CD4-positive, alpha-beta T cell (primary cell): ENCODE measurements around the gene IBTK. TPM values are rescaled to one million over a fixed set of nuclear protein-coding genes. Genes with fewer than 3 reads are reported as not detected.

Experiments
- ATAC-seq: fragments of 200-7000 bp; cut with Tn5 transposase; one replicate; pipeline ENCODE4 v1.10.0; 2022; ENCODE audit warnings: mild to moderate bottlenecking; ENCODE audit not compliant: poor library complexity
- CTCF ChIA-PET: fragments of 350-600 bp; sonication (Branson Sonifier 250); formaldehyde crosslinking; loops from one replicate; lab custom pipeline; 2021; ENCODE audit warnings: antibody characterized with exemption, inconsistent platforms; lab: Charles Lee
- POLR2A ChIA-PET: fragments of 350-600 bp; sonication (Branson Sonifier 250); formaldehyde crosslinking; loops from one replicate; lab custom pipeline; 2021; ENCODE audit warnings: antibody characterized with exemption, inconsistent platforms; lab: Charles Lee
- DNase-seq, 14 experiments: peaks; one replicate each; pipeline ENCODE4 v3.0.0-alpha.2; 2013 to 2020; ENCODE audit warnings: mixed read lengths in 2 of 14
- H3K27ac ChIP-seq, 2 donors: one replicate each; pipeline versions ENCODE4 v1.5.1 to v1.7.0; 2013; ENCODE audit warnings: low read length in 2 of 2, low read depth in 1 of 2, mild to moderate bottlenecking in 1 of 2
- H3K27me3 ChIP-seq, 2 experiments: 1 replicate in 1 of 2; 2 replicates in 1 of 2; pipeline versions ENCODE4 v1.6.1 to v1.7.0; 2013; ENCODE audit warnings: low read length in 2 of 2, control low read depth in 1 of 2, mild to moderate bottlenecking in 1 of 2, moderate library complexity in 1 of 2; ENCODE audit not compliant: insufficient read depth in 2 of 2, control insufficient read depth in 1 of 2
- H3K36me3 ChIP-seq: one replicate; pipeline ENCODE4 v1.6.1; 2013; ENCODE audit warnings: low read length, control low read depth; ENCODE audit not compliant: insufficient read depth
- H3K4me1 ChIP-seq: one replicate; pipeline ENCODE4 v1.6.1; 2013; ENCODE audit warnings: low read length, control low read depth; ENCODE audit not compliant: insufficient read depth
- H3K4me3 ChIP-seq: one replicate; pipeline ENCODE4 v1.5.1; 2013; ENCODE audit warnings: mild to moderate bottlenecking, low read length, moderate library complexity
- H3K9me3 ChIP-seq, 2 experiments: 1 replicate in 1 of 2; 2 replicates in 1 of 2; pipeline versions ENCODE4 v1.6.1 to v1.7.0; 2013; ENCODE audit warnings: low read length in 2 of 2, mild to moderate bottlenecking in 2 of 2, control low read depth in 1 of 2, moderate library complexity in 1 of 2; ENCODE audit not compliant: control insufficient read depth in 1 of 2, insufficient read depth in 1 of 2
- H3K27ac Mint-ChIP-seq: one replicate; pipeline ENCODE4 v1.8.0; 2020; ENCODE audit warnings: mixed read lengths
- H3K27me3 Mint-ChIP-seq: one replicate; pipeline ENCODE4 v1.8.0; 2021; ENCODE audit warnings: mixed read lengths
- H3K36me3 Mint-ChIP-seq: one replicate; pipeline ENCODE4 v1.8.0; 2021; ENCODE audit warnings: low read depth, mixed read lengths
- H3K4me1 Mint-ChIP-seq: one replicate; pipeline ENCODE4 v1.8.0; 2021; ENCODE audit warnings: low read depth, mixed read lengths
- H3K4me3 Mint-ChIP-seq: one replicate; pipeline ENCODE4 v1.8.0; 2020; ENCODE audit warnings: mild to moderate bottlenecking, mixed read lengths
- H3K9me3 Mint-ChIP-seq: one replicate; pipeline ENCODE4 v1.8.0; 2020; ENCODE audit warnings: mixed read lengths
- intact Hi-C, 2 experiments: fragments of 100-400 bp; cut with DNase I in 1 of 2; cut with micrococcal nuclease in 1 of 2; formaldehyde crosslinking; loops; one replicate each; pipeline versions ENCODE4 v1.15.1 to v1.9.0; 2023 to 2025; cut with DNase I, micrococcal nuclease
- total RNA-seq, 174 experiments: library from RNA in 2 of 174; stranded (reverse) in 2 of 174; gene quantifications; one replicate each; pipeline ENCODE4 v1.2.3 and lab custom pipeline; 2021 to 2026
- TF ChIP-seq, protein P1 (sequence below): fragments of 200-600 bp; IDR thresholded peaks from one replicate; pipeline ENCODE4 v1.8.0; 2022; ENCODE audit warnings: antibody characterized with exemption, mild to moderate bottlenecking

The IBTK gene
- total RNA-seq, 2 experiments from 2014 or later, result 11.0 to 11.2 TPM

DNA sequence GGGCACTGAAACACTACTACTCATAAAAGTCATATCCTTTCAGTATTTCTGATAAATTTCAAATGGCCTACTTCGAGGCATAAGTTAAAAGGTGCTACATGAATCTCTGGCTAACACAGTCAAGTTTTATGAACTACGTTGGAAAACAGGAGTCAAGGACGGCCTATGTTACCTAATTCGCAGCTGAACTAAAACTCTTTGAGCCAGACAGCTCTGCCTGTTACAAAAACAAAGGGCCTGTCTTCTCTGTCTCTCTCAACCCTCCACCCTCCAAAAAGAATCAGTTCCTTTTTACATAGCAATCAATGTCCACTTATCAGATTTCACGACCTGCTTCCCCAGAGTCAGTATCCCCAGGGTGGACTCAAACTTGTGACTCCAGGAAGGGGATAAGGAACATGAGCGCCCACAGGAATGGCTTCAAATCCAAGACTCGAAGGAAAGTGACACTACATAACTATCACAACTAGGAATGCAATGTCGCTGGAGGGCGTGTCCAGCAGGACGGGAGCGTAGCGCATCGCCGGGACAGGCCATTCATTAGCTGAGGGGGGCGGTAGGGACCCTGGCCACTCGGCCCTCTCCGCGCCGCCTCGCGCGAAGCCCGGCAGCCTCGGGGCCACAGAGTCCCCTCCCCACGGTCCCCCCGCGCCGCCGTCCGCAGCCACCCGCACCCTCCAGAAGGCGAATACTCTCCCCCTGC lies 591 bp downstream of the IBTK start:
- Histone ChIP-seq H3K9me3 (no peaks in the 10 kb centered on the region), H3K4me1 (peaks cover 24% of the 10 kb centered on the region), H3K4me3 (peak overlapping the region; percentile 67), H3K27ac (peak overlapping the region; percentile 59 to 73), H3K27me3 (no peaks in the 10 kb centered on the region), H3K36me3 (no peaks in the 10 kb centered on the region)
- peak; percentile 33 for ATAC-seq
- H3K4me1 Mint-ChIP-seq, result peaks cover 59% of the 10 kb centered on the region
- TF ChIP-seq, protein P1, sequence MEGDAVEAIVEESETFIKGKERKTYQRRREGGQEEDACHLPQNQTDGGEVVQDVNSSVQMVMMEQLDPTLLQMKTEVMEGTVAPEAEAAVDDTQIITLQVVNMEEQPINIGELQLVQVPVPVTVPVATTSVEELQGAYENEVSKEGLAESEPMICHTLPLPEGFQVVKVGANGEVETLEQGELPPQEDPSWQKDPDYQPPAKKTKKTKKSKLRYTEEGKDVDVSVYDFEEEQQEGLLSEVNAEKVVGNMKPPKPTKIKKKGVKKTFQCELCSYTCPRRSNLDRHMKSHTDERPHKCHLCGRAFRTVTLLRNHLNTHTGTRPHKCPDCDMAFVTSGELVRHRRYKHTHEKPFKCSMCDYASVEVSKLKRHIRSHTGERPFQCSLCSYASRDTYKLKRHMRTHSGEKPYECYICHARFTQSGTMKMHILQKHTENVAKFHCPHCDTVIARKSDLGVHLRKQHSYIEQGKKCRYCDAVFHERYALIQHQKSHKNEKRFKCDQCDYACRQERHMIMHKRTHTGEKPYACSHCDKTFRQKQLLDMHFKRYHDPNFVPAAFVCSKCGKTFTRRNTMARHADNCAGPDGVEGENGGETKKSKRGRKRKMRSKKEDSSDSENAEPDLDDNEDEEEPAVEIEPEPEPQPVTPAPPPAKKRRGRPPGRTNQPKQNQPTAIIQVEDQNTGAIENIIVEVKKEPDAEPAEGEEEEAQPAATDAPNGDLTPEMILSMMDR, result no peak
- ChIA-PET CTCF (interaction anchor here (2.8 kb wide), 1 partner anchor 821 kb away, joined by 9 read pairs; the partner anchor contains the start of gene DOP1A), POLR2A (interaction anchor here (0.7 to 1.7 kb wide), 3 partner anchors 8 to 821 kb away, joined by 4 to 6 read pairs (median 5); partner anchors contain the start of gene DOP1A)
- H3K27me3 Mint-ChIP-seq, result no peaks in the 10 kb centered on the region
- intact Hi-C loops, result loop anchor here (2.0 to 10.0 kb wide), 5 partner anchors 492 to 1980 kb away; partner anchors contain the start of genes CEP162 (in 1 of the 2), CYB5R4 (in 1 of the 2), DOP1A (in 1 of the 2) and PGM3 (in 1 of the 2)
- H3K27ac Mint-ChIP-seq, result peak overlapping the region; percentile 98
- H3K4me3 Mint-ChIP-seq, result peak overlapping the region; percentile 96
- no peaks in the 10 kb centered on the region for H3K9me3 Mint-ChIP-seq
- peaks cover 37% of the 10 kb centered on the region for H3K36me3 Mint-ChIP-seq
- peak in 1 of 14 experiments; percentile 13 for DNase-seq

DNA sequence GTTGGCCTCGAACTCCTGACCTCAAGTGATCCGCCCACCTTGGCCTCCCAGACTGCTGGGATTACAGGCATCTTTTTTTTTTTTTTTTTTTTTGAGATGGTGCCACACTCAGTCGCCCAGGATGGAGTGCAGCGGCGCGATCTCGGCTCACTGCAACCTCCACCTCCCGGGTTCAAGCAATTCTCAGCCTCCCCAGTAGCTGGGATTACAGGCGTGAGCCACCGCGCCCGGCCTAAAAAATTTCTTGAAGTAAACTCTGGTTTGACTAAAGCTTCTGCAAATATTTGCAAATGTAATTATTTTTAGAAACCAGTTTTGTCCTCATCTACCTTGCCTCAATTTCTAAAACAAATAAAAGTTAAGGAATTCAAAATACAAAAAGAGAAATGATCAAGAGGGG lies 1.2 kb downstream of the IBTK start:
- peaks cover 24% of the 10 kb centered on the region for H3K4me1 ChIP-seq
- Mint-ChIP-seq H3K4me3 (peak overlapping the region; percentile 96), H3K27me3 (no peaks in the 10 kb centered on the region), H3K4me1 (peaks cover 65% of the 10 kb centered on the region), H3K27ac (peak overlapping the region; percentile 98), H3K36me3 (peaks cover 42% of the 10 kb centered on the region), H3K9me3 (no peaks in the 10 kb centered on the region)
- H3K9me3 ChIP-seq, result no peaks in the 10 kb centered on the region
- POLR2A ChIA-PET, result interaction anchor here (0.7 to 1.1 kb wide), 2 partner anchors 9 to 23 kb away, joined by 4 to 5 read pairs; no protein-coding TSS in a partner anchor
- H3K36me3 ChIP-seq, result no peaks in the 10 kb centered on the region
- DNase-seq, result peak in 2 of 14 experiments; percentile 3 to 7
- intact Hi-C loops, result loop anchor here (2.0 to 10.0 kb wide), 5 partner anchors 492 to 1980 kb away; partner anchors contain the start of genes CEP162 (in 1 of the 2), CYB5R4 (in 1 of the 2), DOP1A (in 1 of the 2) and PGM3 (in 1 of the 2)
- no peak overlapping the region for H3K27ac ChIP-seq
- H3K27me3 ChIP-seq, result no peaks in the 10 kb centered on the region
- TF ChIP-seq, protein P1, result no peak
- peak overlapping the region; percentile 67 for H3K4me3 ChIP-seq
- CTCF ChIA-PET, result no interaction called here
- no peak for ATAC-seq

DNA sequence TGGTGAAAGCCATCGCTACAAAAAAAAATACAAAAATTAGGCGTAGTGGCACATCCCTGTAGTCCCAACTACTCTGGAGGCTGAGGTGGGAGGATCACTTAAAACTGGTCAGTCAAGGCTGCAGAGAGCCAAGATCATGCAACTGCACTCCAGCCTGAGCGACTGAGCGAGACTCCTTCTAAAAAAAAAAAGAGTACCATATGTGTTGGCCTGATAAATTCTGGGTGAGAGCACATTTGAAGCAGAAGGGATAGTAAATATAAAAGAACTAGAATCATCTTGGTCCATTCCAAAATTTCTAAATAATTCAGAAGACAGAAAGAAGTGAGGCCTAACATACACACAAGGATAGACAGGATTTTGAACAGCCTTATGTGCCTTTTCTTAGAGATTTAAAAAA lies 2.2 kb downstream of the IBTK start:
- TF ChIP-seq, protein P1, result no peak

More for the DNA sequence above, 2.2 kb downstream of the IBTK start:
- Mint-ChIP-seq H3K9me3 (no peaks in the 10 kb centered on the region), H3K27me3 (no peaks in the 10 kb centered on the region), H3K4me3 (peak overlapping the region; percentile 81), H3K27ac (peak overlapping the region; percentile 98), H3K36me3 (peaks cover 49% of the 10 kb centered on the region), H3K4me1 (peaks cover 73% of the 10 kb centered on the region)
- CTCF ChIA-PET, result no interaction called here
- ATAC-seq (no peak), DNase-seq (no peak)
- intact Hi-C loops, result loop anchor here (5.0 to 10.0 kb wide), 4 partner anchors 491 to 1609 kb away; partner anchors contain the start of genes CYB5R4 (in 1 of the 2), DOP1A (in 1 of the 2), PGM3 (in 1 of the 2) and RIPPLY2 (in 1 of the 2)
- peaks cover 24% of the 10 kb centered on the region for H3K4me1 ChIP-seq
- H3K27ac ChIP-seq, result no peak overlapping the region
- no peaks in the 10 kb centered on the region for H3K36me3 ChIP-seq
- no peaks in the 10 kb centered on the region for H3K9me3 ChIP-seq
- H3K27me3 ChIP-seq, result no peaks in the 10 kb centered on the region
- POLR2A ChIA-PET, result no interaction called here
- H3K4me3 ChIP-seq, result no peak overlapping the region
